Measurements from ENCODE around the gene PKD1L1.

PKD1L1 gene

GRCh38 chr7:47867286-47867685, 81.0 kb downstream of the PKD1L1 start:
- no peak for DNase-seq (ENCODE audit: low spot score)

DNA sequence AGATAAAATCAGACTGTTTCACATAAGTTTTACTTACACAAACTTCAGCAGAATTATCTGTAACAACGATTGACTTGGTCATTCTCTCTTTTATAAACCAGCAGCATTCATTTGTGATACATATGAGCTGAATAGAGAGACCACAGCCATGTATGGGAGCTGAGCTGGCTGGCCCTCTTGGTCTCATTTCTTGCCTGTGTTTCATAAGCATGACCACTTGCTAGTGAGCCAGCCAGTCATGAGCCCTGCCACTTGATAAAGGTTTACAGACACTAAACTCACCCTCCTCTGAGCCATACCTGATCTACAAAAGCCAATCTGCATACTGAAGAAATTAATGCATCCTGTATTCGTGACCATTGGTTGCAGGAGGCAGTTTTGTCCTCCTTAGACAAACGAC, 82.1 kb downstream of the PKD1L1 start:
- DNase-seq (ENCODE audit: low spot score): no peak

DNA sequence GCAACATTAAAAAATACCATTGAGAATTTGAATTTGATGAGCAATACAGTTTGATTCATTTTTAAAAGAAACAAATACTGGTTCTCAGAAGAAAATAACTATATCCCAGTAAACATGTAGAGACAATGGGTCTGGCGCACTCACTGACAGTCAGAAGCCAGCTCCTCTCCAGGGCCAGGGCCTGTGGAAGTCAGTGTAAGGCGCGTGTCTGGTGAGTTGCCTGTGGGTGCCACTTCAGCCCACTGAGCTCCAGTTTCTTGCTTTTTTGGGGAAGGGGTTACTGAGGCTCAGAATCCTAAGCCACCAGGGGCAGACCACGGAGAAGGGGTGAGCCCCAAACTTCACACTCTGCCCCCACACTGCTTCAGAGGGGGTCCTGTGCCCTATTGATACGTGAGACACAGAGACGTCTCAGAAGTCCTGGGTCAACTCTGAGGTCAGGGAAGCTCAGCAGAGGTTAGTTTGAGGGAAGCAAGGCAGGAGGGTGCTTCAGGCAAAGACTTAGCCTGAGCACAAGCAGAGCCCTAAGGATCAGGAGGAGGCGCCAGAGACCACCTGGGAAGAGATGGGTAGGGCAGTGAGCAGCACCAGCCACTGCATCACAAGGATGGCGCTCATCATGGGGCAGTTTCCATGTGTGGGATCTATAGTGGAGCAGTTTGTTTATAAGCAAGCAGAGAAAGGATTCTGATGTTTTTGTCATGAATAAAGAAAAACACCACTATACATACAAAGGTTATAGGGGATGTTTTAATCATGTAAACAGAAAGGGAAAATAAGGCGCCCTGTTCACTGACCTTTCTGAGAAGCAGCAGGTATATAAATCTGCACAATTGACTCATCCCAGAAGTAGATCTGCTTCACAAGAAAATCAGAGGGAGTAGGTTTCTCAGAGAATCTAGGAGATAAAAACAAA, 95.7 kb downstream of the PKD1L1 start:
- peak; percentile 30 for DNase-seq (ENCODE audit: low spot score)

DNA sequence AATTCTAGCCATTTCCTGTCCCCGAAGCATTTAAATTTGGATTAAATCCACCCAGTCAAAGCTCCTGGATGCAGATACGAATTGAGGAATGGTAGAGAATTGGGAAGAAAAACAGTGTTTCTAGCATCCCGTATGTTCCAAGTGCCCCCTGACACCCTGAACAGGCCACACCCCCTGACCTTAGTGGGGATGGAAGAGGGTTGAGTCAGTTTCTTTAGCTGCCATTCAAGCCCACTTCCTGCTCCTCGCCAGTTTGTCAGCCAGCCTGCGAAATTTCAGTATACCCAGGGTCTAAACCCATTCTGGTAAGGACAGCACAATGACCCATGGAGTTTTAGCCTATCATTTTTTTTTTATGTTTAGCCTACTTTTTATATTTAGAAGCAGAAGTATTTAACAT, 101.1 kb downstream of the PKD1L1 start:
- DNase-seq (ENCODE audit: low spot score): no peak

GRCh38 chr7:47846138-47846836, 102.0 kb downstream of the PKD1L1 start:
- DNase-seq (ENCODE audit: low spot score): peak; percentile 40

DNA sequence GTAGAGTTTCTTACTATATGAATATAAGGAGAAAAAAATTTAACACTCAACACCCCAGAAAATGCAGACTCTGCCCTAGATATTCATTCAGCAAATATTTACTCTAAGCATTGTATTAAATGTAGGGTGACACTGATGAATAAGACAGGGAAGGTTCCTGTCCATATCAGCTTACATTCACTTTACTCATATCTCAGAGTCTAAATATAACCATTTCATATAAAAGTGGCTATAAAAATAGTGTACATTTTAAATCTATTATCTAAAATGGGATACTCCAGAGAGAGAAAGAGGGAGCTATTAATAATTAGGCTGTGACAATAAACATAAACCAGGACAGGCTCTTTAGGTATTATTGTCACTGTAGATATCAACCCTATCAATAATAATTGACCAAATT, 104.0 kb downstream of the PKD1L1 start:
- DNase-seq (ENCODE audit: low spot score): no peak

GRCh38 chr7:47843291-47843690, 105.0 kb downstream of the PKD1L1 start:
- DNase-seq (ENCODE audit: low spot score): no peak

DNA sequence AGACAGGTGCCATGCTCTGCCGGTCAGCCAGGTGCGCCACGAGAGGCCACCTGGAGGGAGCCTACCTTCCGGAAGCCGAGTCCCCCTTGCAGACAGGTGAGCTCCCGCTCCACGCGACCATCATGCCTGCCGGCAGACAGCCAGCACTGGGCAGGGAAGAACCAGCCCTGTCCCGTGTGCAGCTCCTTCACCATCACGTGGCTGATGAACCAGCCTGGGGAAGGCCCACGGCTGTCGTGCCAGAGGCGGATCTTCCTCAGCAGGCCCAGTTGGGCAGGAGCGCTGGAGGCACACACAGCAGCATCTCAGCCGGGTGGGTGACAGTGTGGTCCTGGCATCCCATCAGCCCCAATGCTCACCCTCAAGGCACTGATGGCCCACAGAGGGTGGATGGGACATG, 108.9 kb downstream of the PKD1L1 start:
- DNase-seq (ENCODE audit: low spot score): no peak

DNA sequence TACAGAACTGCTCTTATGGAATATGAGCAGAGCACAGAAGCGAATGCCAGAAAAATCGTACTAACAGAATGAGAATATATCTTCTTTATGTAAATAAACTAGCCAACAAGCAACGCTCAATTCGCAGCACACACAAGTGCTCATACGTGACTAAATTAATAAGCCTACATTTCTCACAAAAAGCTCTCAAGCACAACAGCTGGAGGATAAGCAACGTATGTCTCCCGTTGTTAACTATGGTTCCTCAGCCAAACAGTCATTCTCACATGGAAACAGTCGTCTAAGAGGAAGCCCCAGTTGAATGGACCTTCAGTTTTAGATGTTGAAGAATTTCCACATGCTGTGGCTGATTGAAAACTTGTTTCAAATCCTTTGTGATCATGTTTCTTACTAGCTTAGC, 110.4 kb downstream of the PKD1L1 start:
- DNase-seq (ENCODE audit: low spot score): no peak

DNA sequence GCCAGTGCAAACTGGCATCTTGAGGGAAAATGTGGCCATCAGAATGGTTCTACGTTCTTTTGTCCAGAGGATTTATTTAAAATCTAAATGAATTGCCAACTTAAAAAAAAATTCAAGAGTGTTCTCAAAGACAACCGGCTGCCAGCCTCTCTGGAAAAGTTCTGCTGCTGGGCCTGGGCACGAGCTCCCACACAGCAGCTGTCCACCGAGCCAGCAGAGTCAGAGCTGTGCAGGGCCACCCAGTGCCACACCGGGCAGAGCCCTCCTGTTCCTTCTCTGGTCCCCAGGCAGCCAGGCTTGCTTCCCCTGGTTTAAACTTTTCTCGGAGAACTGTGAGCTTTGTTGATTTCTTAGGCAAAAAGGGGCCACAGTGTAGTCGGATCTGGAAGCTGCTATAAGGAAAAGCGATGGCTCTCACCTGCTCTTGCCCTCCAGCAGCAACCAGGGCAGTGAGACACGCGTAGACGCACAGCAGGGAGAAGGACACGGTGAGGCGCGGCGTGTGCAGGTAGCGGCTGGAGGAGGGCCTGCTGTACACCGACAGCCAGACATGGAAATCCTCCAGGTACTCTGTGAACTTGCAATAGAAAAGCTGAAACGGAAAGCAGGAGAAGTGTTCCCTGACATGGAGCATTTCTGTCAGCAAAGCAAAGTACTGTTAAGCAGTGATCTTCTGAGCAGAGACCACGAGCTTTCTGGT, 111.6 kb downstream of the PKD1L1 start:
- no peak for DNase-seq (ENCODE audit: low spot score)

DNA sequence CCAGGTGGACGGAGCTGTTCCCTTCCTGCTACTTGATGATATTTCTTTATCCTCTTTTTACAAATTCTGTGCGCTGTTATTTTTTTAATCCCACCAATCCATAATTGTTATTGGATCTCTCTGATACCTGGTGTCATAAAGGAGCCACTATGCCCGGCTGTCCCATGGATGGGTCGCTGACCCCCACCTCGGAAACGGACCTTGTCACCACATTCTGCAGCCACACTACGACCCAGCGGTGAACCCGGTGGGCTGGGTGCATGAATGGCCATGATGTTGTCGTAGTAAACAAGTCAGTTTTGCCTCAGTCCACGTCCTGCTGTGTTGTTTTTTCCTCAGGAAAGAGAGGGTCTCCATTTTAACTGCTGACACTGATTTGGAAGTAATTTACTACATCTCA, 112.2 kb downstream of the PKD1L1 start:
- no peak for DNase-seq (ENCODE audit: low spot score)

- DNase-seq (ENCODE audit: low spot score): no peak
Measured at GRCh38 chr7:47833211-47833610, 115.1 kb downstream of the PKD1L1 start.

DNA sequence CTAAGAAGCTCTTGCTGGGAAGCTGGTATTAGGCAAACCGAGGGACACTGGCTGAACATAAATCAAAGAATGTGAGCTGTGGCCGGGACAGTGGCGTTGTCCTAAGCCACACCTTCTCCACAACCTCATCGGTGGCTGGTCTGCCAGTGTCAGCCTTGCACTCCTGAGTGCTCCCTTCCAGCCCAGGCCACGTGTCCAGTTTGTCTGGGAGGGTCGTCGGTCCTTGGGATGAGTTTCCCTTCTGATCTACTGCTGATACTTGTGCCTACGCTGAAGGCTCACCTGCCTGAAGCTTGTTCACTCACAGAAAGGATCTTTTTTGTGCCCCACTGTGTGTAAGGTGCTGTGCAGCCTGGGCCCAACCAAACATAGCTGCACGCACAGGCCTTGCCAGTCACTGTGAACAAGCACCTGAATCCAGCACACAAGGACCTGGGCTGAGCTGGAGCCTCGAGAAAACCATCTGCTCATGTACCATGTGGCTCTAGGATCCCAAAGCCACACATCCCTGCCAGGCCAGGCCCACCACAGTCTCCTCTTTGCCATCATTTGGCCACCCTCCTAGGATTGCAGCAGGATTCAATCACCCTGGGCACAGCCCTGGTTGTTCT, 116.1 kb downstream of the PKD1L1 start:
- DNase-seq (ENCODE audit: low spot score): no peak

DNA sequence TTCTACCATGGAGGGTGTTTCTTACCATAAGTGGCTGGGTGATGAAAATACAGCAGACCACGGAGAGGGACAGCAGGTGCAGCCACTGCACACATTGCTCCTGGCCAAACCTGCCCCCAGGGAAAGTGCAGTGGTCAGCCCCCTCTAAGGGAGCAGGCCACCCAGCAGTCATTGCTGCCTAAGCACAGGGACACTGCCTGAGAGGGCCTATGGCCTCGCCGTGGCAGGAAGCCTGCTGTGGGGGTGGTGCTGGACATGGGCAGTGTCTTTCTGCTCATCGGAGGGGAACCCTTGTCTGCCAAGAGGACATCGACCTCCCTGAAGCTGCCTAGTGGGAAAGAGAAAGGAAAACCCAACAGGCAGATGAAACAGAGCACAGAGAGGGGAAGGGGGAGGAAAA, 118.3 kb downstream of the PKD1L1 start:
- no peak for DNase-seq (ENCODE audit: low spot score)

GRCh38 chr7:47827871-47828270, 120.4 kb downstream of the PKD1L1 start:
- DNase-seq (ENCODE audit: low spot score): no peak

DNA sequence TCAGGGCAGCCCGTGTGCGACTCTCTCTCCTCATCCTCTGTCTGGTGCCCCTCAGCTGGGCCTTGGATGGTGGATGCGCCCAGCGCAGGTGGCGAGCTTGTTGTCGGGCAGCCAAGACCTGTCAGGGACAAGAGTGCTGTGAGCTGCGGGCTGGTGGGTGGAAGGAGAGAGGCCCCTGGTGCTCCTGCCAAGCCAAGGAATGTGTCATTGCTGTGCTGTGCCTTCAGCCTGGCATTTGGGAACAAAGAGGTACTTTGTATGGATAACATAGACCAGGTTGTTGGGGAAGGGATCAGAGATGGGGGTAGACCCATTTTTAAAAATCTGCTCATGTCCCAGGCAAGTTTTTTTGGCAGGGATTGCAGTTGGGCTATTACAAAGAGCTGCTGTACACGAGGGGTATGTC, 120.9 kb downstream of the PKD1L1 start:
- DNase-seq (ENCODE audit: low spot score): no peak

DNA sequence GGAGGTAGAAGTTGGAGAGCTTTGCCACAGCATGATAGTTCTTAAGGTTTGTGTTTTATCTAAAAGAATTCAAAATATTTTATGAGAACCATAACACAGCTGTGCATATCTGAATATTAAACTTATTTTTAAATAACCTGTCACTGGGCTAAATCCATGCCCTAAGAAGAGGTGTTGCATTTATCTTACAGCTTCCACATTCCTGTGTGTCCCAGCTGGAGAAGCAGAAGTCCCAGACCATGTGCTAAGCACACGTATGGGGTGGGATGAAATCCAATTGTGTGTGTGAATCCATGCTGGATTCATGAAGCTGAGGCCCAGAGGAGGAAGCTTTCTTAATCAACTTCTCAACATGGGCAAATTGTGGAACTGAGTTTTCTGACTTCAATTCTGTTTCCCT, 121.5 kb downstream of the PKD1L1 start:
- peak; percentile 28 for DNase-seq (ENCODE audit: low spot score)

- no peak for DNase-seq (ENCODE audit: low spot score)
Measured at GRCh38 chr7:47819607-47819920, 128.7 kb downstream of the PKD1L1 start.

- DNase-seq (ENCODE audit: low spot score): peak; percentile 85
Measured at GRCh38 chr7:47818796-47819606, 129.3 kb downstream of the PKD1L1 start.

DNA sequence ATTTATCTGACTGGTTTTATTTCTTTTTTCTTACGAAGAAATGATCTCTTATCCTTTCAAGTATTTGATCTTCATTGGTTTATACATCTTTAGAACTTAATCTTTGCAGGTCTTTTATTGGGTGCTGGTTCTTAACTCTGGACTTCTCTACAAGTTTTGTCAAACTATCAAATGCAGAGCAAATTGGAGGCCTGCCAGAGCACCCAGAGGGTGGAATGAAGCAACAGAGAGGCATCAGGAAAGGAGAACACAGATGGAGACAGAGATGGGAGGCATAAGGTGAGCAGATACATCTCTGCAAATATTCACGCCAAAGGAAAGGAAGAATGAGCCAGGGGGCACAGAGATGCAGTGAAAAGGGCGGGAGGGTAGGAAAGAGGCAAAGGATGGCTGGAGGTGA, 130.3 kb downstream of the PKD1L1 start:
- DNase-seq (ENCODE audit: low spot score): no peak

- peak; percentile 62 for DNase-seq (ENCODE audit: low spot score)
Measured at GRCh38 chr7:47816647-47817046, 131.6 kb downstream of the PKD1L1 start.

- no peak for DNase-seq (ENCODE audit: low spot score)
Measured at GRCh38 chr7:47815867-47816266, 132.4 kb downstream of the PKD1L1 start.

Data from GM03348 (cell line).